Erythroblast (primary cell): ENCODE measurements around the gene ALDOB.

Experiments
- GATA1 ChIP-seq: IDR thresholded peaks from 2 replicates; pipeline ENCODE4 v1.6.1; 2011; ENCODE audit warnings: low read depth, mild to moderate bottlenecking, control low read depth, low read length, moderate library complexity
- POLR2A ChIP-seq: IDR thresholded peaks from 2 replicates; pipeline ENCODE4 v1.6.1; 2011; ENCODE audit warnings: mild to moderate bottlenecking, low read length

GRCh38 chr9:101427957-101428655 is 7.5 kb downstream of the ALDOB start:
- TF ChIP-seq POLR2A (no peak), GATA1 (no peak)
